Measurements from ENCODE around the gene KRT4. TPM values are rescaled to one million over a fixed set of nuclear protein-coding genes. Genes with fewer than 3 reads are reported as not detected.

The KRT4 gene
- total and polyA plus RNA-seq, 2 donors from 2014 or later: 0.15 TPM; not detected in 1

GRCh38 chr12:52801773-52802172 is 12.1 kb downstream of the KRT4 start:
- Histone ChIP-seq H3K27ac (ENCODE audit: low read depth in 2 of 2, low read length in 2 of 2) (no peak overlapping the region), H3K9me3 (ENCODE audit: control insufficient read depth in 2 of 3, insufficient read depth in 1 of 3, low read length in 3 of 3) (no peaks in the 10 kb centered on the region), H3K4me1 (ENCODE audit: control insufficient read depth in 2 of 3, insufficient read depth in 2 of 3, low read depth in 1 of 3, low read length in 3 of 3) (no peaks in the 10 kb centered on the region), H3K4me3 (ENCODE audit: low read length in 3 of 3) (no peak overlapping the region), H3K9ac (ENCODE audit: low read length in 3 of 3) (no peak overlapping the region), H3K27me3 (ENCODE audit: control insufficient read depth, insufficient read depth, low read length) (no peaks in the 10 kb centered on the region), H3K36me3 (ENCODE audit: control insufficient read depth in 2 of 3, insufficient read depth in 3 of 3, low read length in 3 of 3) (no peaks in the 10 kb centered on the region)
- TF ChIP-seq, protein P1, sequence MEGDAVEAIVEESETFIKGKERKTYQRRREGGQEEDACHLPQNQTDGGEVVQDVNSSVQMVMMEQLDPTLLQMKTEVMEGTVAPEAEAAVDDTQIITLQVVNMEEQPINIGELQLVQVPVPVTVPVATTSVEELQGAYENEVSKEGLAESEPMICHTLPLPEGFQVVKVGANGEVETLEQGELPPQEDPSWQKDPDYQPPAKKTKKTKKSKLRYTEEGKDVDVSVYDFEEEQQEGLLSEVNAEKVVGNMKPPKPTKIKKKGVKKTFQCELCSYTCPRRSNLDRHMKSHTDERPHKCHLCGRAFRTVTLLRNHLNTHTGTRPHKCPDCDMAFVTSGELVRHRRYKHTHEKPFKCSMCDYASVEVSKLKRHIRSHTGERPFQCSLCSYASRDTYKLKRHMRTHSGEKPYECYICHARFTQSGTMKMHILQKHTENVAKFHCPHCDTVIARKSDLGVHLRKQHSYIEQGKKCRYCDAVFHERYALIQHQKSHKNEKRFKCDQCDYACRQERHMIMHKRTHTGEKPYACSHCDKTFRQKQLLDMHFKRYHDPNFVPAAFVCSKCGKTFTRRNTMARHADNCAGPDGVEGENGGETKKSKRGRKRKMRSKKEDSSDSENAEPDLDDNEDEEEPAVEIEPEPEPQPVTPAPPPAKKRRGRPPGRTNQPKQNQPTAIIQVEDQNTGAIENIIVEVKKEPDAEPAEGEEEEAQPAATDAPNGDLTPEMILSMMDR (IDR thresholded peaks at IDR 0.05; ENCODE audit: borderline replicate concordance, extremely low read depth, insufficient read depth): no peak
- intact Hi-C loops (cut with DNase I): no loop called here
- DNase-seq (no peak), FAIRE-seq (no peak)

DNA sequence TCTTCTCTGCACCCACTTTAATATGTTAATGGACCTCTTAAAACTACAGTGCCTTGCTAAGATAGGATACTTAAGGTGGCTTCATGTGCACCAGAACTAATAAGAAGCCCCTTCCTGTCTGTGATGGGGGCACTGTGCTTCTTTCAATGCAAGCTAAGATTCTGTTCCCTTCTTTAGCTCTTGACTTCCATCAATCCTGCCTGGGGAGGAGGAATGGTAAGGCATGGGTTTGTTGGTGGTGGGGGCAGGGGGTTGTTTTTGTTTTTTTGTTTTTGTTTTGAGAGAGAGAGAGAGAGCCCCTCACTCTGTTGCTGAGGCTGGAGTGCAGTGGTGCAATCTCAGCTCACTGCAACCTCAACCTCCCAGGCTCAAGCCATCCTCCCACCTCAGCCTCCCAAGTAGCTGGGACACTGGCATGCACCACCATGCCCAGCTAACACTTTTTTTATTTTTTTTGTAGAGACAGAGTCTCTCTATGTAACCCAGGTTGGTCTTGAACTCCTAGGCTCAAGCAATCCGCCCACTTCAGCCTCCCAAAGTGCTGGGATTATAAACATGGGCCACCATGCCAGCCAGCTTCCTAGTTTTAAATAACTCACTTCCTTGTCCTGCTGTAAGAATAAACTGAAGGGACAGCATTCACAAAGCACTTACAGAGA is 13.5 kb downstream of the KRT4 start:
- Histone ChIP-seq H3K27me3 (ENCODE audit: control insufficient read depth, insufficient read depth, low read length) (no peaks in the 10 kb centered on the region), H3K27ac (ENCODE audit: low read depth in 2 of 2, low read length in 2 of 2) (no peak overlapping the region), H3K4me1 (ENCODE audit: control insufficient read depth in 2 of 3, insufficient read depth in 2 of 3, low read depth in 1 of 3, low read length in 3 of 3) (no peaks in the 10 kb centered on the region), H3K9me3 (ENCODE audit: control insufficient read depth in 2 of 3, insufficient read depth in 1 of 3, low read length in 3 of 3) (no peaks in the 10 kb centered on the region), H3K4me3 (ENCODE audit: low read length in 3 of 3) (no peak overlapping the region), H3K36me3 (ENCODE audit: control insufficient read depth in 2 of 3, insufficient read depth in 3 of 3, low read length in 3 of 3) (no peaks in the 10 kb centered on the region), H3K9ac (ENCODE audit: low read length in 3 of 3) (no peak overlapping the region)
- intact Hi-C loops (cut with DNase I): no loop called here
- DNase-seq (no peak), FAIRE-seq (no peak)
- TF ChIP-seq, protein P1 (IDR thresholded peaks at IDR 0.05; ENCODE audit: borderline replicate concordance, extremely low read depth, insufficient read depth): no peak

DNA sequence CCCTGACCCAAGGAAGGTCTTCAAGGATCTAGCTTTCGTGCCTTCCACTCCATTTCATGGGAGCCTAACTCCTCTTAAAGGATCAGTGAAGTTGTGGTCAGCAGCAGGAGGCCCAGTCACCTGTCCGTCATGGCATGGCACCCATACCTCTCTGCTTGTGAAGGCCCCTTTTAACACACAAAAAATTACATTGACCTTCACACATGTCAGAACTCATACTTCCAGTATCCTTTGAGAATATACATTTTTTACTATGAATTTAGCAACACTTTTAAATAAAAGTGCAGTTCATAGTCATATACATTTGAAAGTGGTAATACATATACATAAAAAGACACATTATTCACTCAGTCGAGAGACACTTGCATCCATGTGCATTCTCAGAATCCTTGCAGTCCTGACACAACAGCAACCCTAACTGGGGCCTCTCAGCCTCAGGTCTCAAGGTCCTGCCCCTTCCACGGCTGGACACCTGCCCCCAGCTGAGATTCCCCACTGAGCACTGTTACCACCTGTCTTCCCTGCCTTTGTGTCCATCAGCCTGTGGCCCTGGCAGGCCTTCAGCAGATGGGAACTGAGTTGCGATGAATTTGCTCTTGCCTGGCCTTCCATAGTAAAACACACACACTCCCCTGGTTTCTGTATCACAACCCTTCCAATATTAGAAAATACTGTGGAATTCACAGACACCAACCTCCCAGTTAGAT is 14.3 kb downstream of the KRT4 start:
- no peak overlapping the region for H3K27ac ChIP-seq (ENCODE audit: low read depth in 2 of 2, low read length in 2 of 2)
- no peak overlapping the region for H3K9ac ChIP-seq (ENCODE audit: low read length in 3 of 3)
- H3K36me3 ChIP-seq (ENCODE audit: control insufficient read depth in 2 of 3, insufficient read depth in 3 of 3, low read length in 3 of 3): no peaks in the 10 kb centered on the region
- intact Hi-C loops (cut with DNase I): no loop called here
- no peak for FAIRE-seq
- no peaks in the 10 kb centered on the region for H3K9me3 ChIP-seq (ENCODE audit: control insufficient read depth in 2 of 3, insufficient read depth in 1 of 3, low read length in 3 of 3)
- TF ChIP-seq, protein P1 (IDR thresholded peaks at IDR 0.05; ENCODE audit: borderline replicate concordance, extremely low read depth, insufficient read depth): no peak
- no peaks in the 10 kb centered on the region for H3K4me1 ChIP-seq (ENCODE audit: control insufficient read depth in 2 of 3, insufficient read depth in 2 of 3, low read depth in 1 of 3, low read length in 3 of 3)
- no peak for DNase-seq
- no peaks in the 10 kb centered on the region for H3K27me3 ChIP-seq (ENCODE audit: control insufficient read depth, insufficient read depth, low read length)
- H3K4me3 ChIP-seq (ENCODE audit: low read length in 3 of 3): no peak overlapping the region
